Stimulated activated memory B cell treated with anti-CD40 and anti-IgM and Interleukin-4, amounts not matched to agents 10 μg/mL and 1 μg/mL and 100 μg/mL, for 72 hours (primary cell): Measurements from ENCODE around the gene PKD2L1.
A peak's percentile ranks its signal among the peaks of the same experiment; 100 is the strongest.

Experiments used
- ATAC-seq: fragments of 150-1000 bp; cut with Tn5 transposase; 2 replicates; pipeline ENCODE4 v1.10.0; 2021
- H3K27ac Mint-ChIP-seq: one replicate; pipeline ENCODE4 v1.8.0; 2022; ENCODE audit warnings: mild to moderate bottlenecking, mixed read lengths
- H3K27me3 Mint-ChIP-seq: one replicate; pipeline ENCODE4 v1.8.0; 2022; ENCODE audit warnings: mixed read lengths
- H3K36me3 Mint-ChIP-seq: one replicate; pipeline ENCODE4 v1.8.0; 2022; ENCODE audit warnings: mixed read lengths
- H3K4me1 Mint-ChIP-seq: one replicate; pipeline ENCODE4 v1.8.0; 2022; ENCODE audit warnings: mixed read lengths
- H3K4me3 Mint-ChIP-seq: one replicate; pipeline ENCODE4 v1.8.0; 2022; ENCODE audit warnings: mild to moderate bottlenecking, moderate library complexity, mixed read lengths
- H3K9me3 Mint-ChIP-seq: one replicate; pipeline ENCODE4 v1.8.0; 2022; ENCODE audit warnings: mixed read lengths

Gene PKD2L1

DNA sequence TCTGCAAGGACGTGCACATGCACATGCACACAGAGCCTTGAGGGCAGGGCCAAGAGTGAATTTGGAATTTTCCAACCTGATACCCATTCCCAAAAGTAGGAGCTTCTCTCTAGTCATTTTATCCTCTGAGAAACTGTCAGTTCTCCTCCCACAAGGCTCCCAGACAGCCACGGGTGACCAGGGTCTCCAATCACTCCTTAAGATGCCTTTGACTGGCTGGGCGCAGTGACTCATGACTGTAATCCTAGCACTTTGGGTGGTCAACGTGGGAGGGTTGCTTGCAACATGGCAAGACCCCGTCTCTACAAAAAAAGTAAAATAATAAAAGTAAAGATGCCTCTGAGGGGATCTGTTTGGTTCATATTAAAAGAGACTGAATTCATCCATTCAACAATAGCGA is 30.2 kb upstream of the PKD2L1 start:
- H3K27me3 Mint-ChIP-seq: no peaks in the 10 kb centered on the region
- H3K36me3 Mint-ChIP-seq: peaks cover 79% of the 10 kb centered on the region
- no peak overlapping the region for H3K27ac Mint-ChIP-seq
- H3K4me3 Mint-ChIP-seq: no peak overlapping the region
- no peaks in the 10 kb centered on the region for H3K4me1 Mint-ChIP-seq
- ATAC-seq: no peak
- no peaks in the 10 kb centered on the region for H3K9me3 Mint-ChIP-seq

DNA sequence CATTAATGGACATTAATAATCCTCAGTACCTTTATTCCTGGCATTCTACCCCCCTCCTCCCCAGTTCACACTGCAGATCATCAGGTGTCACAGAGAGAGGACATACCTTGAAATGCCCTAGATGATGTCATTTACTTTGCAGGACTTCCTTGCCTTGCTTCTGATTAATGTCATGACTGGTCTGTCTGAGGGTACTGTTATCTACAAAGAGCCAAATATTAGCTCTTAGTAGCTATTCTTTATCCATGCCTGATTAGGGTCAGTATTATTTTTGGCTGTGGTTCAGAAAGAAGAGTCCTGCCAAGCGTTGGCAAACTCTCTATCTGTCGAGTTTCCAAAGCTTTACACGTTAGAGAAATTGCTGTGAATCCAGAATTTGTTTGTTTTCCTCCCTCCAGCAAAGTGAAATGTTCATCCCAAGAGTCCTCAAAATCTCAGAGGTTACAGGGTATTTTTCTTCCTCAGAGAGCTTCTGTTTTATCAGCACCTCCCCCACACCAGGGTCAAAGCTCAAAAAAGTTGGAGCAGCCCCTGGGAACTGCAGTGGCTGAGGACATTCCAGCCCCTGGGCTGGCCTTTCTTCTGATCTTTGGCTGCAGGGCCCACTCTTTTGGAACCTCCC is 29.6 kb upstream of the PKD2L1 start:
- peaks cover 82% of the 10 kb centered on the region for H3K36me3 Mint-ChIP-seq
- ATAC-seq: no peak
- no peak overlapping the region for H3K4me3 Mint-ChIP-seq

DNA sequence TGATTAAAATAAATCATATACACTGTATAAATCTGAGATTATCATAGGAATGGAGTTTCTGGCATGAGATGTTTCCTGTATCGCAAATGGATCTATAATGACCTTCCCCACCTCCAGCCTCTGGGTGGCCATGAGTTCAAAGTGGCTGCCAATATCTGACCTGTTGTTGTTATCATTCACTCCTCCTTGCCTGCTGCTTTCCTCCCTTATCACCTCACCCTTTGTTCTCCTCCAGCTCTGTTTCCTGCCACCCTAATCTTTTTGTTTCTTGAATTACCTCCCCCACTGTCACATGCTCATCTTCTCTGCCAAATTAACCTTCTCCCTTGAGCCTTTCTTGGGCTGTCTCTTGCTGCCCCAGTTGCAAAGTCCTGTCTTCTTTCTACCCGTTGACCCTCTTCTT is 29.0 kb upstream of the PKD2L1 start:
- no peak overlapping the region for H3K27ac Mint-ChIP-seq
- no peak for ATAC-seq
- no peaks in the 10 kb centered on the region for H3K9me3 Mint-ChIP-seq
- peaks cover 84% of the 10 kb centered on the region for H3K36me3 Mint-ChIP-seq
- H3K27me3 Mint-ChIP-seq: no peaks in the 10 kb centered on the region
- H3K4me3 Mint-ChIP-seq: no peak overlapping the region
- no peaks in the 10 kb centered on the region for H3K4me1 Mint-ChIP-seq

More for the DNA sequence above, 29.6 kb upstream of the PKD2L1 start:
- Mint-ChIP-seq H3K4me1 (no peaks in the 10 kb centered on the region), H3K27ac (no peak overlapping the region), H3K27me3 (no peaks in the 10 kb centered on the region), H3K9me3 (no peaks in the 10 kb centered on the region)

DNA sequence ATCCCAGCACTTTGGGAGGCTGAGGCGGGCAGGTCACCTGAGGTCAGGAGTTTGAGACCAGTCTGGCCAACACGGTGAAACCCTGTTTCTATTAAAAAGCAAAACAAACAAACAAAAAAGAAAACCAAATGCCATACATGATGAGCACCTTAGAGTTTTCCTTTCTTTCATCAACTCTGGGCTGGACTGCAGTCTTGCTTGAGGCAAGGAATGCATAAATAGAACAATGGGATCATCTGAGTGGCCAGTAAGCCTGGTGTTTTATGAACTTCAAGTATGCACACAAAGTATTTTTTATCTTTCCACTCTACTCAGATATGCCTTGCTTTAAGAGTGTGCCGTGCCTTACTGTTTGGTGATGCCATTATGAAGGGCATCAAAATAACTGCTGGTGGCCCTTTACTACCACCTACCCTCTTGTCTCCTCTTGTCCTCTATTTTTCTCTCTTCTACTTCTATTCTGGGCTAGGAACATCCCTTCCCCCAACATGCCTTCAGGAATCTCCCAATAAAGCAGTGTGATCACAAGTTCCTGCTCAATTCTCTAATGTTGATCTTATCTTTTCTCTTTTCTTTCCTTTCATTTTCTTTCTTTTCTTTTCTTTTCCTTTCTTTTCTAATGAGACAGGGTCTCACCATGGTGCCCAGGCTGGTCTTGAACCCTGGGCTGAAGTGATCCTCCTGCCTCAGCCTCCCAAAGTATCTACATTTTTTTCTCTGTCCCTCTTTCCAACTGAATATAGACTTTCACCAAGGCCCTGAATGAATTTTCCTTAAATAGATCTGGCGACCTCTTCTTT is 27.2 kb upstream of the PKD2L1 start:
- H3K27ac Mint-ChIP-seq: no peak overlapping the region
- H3K4me1 Mint-ChIP-seq: no peaks in the 10 kb centered on the region
- H3K9me3 Mint-ChIP-seq: no peaks in the 10 kb centered on the region
- no peak for ATAC-seq
- H3K27me3 Mint-ChIP-seq: no peaks in the 10 kb centered on the region
- H3K36me3 Mint-ChIP-seq: peaks cover 84% of the 10 kb centered on the region
- H3K4me3 Mint-ChIP-seq: no peak overlapping the region

DNA sequence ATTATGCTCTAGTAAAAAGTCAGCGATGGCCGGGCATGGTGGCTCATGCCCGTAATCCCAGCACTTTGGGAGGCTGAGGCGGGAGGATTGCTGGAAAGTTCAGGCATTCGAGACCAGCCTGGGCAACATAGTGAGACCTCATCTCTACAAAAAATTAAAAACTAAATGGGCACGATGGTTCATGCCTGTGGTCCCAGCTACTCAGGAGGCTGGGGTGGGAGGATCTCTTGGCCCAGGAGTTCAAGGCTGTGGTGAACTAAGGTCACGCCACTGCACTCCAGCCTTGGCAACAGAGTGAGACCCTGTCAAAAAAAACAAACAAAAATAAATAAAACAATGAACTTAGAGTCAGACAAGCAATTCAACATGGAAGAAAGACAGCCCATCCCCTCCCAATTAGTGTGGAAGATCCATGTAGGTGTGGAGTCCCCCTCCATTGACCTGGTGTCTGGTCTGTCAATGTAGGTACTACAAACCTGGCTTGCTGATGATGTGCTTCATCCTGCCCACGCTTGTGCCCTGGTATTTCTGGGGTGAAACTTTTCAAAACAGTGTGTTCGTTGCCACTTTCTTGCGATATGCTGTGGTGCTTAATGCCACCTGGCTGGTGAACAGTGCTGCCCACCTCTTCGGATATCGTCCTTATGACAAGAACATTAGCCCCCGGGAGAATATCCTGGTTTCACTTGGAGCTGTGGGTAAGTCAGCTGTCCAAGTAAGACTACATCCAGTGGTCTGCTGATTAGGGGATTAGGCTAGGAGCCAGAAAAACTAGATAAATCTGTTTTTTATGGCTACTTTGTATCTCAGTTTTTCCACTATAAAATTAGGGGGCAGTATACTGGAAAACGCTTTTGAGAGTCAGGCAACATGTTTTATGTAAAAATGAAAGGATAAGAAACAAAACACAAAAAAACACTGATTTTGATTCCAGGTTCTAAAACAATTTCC is 26.3 kb upstream of the PKD2L1 start:
- H3K36me3 Mint-ChIP-seq: peaks cover 82% of the 10 kb centered on the region
- no peak overlapping the region for H3K27ac Mint-ChIP-seq
- no peaks in the 10 kb centered on the region for H3K4me1 Mint-ChIP-seq
- no peak overlapping the region for H3K4me3 Mint-ChIP-seq
- no peak for ATAC-seq
- no peaks in the 10 kb centered on the region for H3K9me3 Mint-ChIP-seq
- H3K27me3 Mint-ChIP-seq: no peaks in the 10 kb centered on the region

DNA sequence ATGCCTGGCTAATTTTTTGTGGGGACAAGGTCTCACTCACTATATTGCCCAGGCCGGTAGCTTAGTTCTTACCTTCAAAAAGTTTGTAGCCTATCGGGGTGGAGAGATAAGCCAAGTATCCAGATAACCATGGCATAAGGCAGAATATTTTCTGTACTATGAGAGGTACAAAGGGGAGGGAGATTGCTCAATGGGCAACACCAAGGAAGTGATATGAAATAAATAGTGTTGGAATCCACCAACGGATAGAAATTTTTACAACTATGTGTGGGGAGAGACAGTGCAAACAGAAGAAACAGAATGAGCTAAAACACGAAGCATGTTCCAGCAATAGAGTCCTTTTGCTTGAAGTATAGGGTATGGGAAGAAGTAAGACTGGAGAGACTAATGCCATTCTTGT is 25.1 kb upstream of the PKD2L1 start:
- no peaks in the 10 kb centered on the region for H3K27me3 Mint-ChIP-seq
- no peaks in the 10 kb centered on the region for H3K9me3 Mint-ChIP-seq
- H3K36me3 Mint-ChIP-seq: peaks cover 79% of the 10 kb centered on the region
- H3K4me1 Mint-ChIP-seq: peaks cover 6% of the 10 kb centered on the region
- no peak overlapping the region for H3K4me3 Mint-ChIP-seq
- ATAC-seq: no peak
- no peak overlapping the region for H3K27ac Mint-ChIP-seq

DNA sequence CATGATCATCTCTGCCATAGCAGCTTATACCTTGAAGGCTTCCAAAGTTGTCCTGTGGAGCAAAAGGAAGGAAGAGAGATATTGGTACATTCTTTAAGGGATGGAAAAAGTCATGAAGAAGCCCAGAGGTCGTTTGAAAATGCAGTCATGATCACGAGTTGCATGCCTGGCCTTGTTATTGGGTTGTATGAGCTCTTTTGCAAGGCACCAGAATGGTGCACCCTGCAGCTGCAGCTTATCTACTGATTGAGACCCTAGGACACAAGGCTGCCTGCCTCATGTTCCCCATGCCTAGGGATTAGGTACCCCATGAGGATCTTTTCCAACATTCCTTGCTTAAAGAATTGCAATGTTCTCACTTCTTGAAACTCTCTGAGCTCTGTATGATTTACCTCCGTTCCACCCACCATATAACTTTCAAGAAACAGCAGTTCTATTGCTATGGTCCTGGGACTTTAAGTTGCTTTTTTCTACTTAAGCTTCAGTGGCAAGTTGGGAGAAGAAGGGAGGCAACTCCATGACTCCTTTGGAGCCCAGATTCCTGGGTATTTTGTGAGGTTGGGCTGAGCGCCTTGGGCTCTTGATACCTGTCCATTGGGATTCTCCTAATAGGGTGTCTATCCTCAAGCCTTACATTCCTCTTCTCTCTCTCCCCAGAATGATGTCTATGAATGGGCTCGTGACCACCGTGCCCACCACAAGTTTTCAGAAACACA is 23.9 kb upstream of the PKD2L1 start:
- ATAC-seq: no peak
- H3K4me3 Mint-ChIP-seq: no peak overlapping the region
- peaks cover 78% of the 10 kb centered on the region for H3K36me3 Mint-ChIP-seq
- H3K9me3 Mint-ChIP-seq: no peaks in the 10 kb centered on the region
- no peak overlapping the region for H3K27ac Mint-ChIP-seq
- no peaks in the 10 kb centered on the region for H3K27me3 Mint-ChIP-seq
- peaks cover 12% of the 10 kb centered on the region for H3K4me1 Mint-ChIP-seq

DNA sequence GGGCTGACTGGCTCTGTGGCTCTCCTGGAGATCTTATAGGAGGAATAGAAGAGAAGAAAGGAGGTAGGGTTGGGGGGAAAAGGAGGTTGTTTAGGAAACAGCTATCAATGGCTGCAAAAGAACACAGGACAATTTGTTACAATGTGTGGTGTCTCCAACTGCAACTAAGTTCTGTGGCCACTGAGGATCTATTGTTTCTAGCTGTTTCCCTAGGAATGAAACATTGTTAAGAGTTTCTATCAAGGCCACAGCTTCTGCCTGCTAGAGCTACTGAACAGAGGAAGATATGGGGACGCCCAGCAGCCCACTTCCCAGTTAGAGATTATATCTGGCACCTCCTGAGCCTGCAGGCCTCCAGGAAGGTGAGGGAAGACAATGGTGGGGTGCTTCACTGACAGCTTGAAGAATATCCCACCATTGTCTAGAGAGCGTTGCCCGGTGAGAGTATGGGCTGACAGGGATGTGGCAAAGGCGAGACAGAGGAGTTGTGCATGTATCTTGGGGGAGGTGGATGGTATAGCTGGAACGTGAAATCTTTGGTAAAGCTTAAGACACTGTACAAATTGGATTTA is 21.0 kb upstream of the PKD2L1 start:
- Mint-ChIP-seq H3K27ac (no peak overlapping the region), H3K27me3 (no peaks in the 10 kb centered on the region), H3K9me3 (no peaks in the 10 kb centered on the region), H3K4me1 (peaks cover 35% of the 10 kb centered on the region), H3K36me3 (peaks cover 77% of the 10 kb centered on the region), H3K4me3 (no peak overlapping the region)
- ATAC-seq: no peak

DNA sequence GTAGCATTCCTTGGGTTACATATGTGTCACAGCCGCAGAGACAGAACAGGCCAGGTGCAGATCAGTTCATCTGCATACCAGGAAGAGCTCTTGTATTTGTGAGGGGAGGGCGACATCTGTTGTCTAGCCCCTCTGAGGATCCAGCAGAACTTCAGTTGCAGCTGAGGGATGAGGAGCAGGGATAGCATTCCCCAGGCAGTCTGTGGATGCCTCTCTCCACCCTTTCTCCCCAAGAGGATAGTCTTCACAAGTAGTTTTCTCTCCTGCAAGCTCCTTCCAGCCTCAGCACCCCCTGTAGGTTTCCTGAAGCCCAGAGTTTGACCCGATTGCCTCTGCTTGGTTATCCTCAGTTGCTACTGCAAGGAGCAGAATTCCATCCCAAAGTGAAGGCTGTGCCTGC is 19.6 kb upstream of the PKD2L1 start:
- Mint-ChIP-seq H3K4me1 (peaks cover 41% of the 10 kb centered on the region), H3K27me3 (no peaks in the 10 kb centered on the region), H3K4me3 (no peak overlapping the region), H3K27ac (no peak overlapping the region), H3K36me3 (peaks cover 64% of the 10 kb centered on the region), H3K9me3 (no peaks in the 10 kb centered on the region)
- no peak for ATAC-seq

DNA sequence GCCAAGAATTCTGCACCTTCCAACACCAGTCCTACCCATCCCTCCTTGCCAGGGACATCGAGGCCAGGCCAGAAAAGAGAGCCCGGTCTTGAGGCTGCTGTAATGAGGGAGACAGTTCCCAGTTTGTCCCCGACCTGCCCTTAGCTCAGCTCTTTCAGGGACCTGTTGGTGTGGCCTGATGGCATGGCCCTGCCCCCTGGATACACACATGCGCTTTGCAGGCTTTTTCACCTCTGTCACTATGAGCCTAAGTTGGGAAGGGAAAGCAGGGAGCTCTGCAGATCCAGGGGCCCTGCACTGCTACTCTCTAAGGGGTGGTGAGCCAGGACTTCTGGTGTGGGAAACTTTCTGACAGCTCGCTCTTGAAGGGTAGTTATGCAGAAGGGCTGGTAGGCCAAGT is 19.1 kb upstream of the PKD2L1 start:
- no peaks in the 10 kb centered on the region for H3K27me3 Mint-ChIP-seq
- no peaks in the 10 kb centered on the region for H3K9me3 Mint-ChIP-seq
- H3K4me3 Mint-ChIP-seq: peak overlapping the region; percentile 35
- H3K36me3 Mint-ChIP-seq: peaks cover 58% of the 10 kb centered on the region
- H3K4me1 Mint-ChIP-seq: peaks cover 41% of the 10 kb centered on the region
- no peak for ATAC-seq
- no peak overlapping the region for H3K27ac Mint-ChIP-seq

DNA sequence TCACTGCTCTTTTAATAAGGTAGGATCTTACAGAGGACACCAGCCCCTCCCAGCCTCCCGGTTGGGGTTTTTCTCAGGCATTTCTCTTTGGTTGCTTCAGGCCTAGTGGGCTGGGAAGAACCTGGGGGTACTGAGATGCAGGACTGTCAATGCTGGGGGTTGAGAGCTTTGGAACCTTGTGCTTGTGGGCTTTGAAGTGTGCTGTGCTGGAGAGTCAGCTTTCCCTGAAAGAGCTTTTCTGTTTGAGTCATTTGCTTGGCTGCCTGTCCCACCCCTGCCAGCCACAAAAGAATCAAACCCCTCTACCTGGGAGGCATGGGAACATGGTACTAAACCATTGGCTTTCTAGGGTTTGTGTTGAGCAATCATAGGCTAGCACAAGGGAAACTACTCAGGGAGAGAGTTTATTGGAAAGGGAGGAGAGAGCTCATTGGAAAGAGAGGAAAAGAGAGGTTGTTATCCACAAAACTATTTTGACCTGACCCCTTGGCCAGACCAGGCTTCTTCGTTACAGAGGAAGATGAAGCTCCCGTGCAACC is 18.4 kb upstream of the PKD2L1 start:
- Mint-ChIP-seq H3K27me3 (no peaks in the 10 kb centered on the region), H3K27ac (peak overlapping the region; percentile 82), H3K9me3 (no peaks in the 10 kb centered on the region), H3K36me3 (peaks cover 52% of the 10 kb centered on the region), H3K4me3 (peak overlapping the region; percentile 91), H3K4me1 (peaks cover 41% of the 10 kb centered on the region)
- no peak for ATAC-seq

DNA sequence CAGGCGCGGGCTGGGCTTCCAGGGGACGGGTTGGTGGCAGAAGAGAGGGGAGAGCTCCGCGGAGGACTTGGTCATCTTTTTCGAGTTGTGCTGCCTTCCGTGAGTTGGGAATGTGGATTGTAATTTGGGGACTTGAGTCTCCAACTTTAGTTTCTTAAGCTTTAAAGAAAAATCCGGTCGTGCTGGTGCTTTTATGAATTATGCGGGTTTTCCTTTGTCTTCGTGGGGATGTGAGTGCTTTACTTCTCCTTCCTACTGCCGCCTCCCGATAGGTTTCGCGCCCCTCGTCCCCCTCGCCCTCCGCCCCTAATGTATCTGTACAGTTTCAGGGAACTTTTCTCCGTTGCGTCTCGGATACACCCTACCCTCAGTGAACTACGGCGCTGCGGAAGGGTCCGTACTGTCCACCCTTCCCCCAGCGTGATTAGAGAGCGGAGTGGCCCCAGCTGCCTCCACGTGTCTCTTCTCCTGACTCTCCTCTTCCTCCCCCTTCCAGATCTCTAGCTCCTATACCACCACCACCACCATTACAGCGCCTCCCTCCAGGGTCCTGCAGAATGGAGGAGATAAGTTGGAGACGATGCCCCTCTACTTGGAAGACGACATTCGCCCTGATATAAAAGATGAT is 17.7 kb upstream of the PKD2L1 start:
- ATAC-seq: no peak

DNA sequence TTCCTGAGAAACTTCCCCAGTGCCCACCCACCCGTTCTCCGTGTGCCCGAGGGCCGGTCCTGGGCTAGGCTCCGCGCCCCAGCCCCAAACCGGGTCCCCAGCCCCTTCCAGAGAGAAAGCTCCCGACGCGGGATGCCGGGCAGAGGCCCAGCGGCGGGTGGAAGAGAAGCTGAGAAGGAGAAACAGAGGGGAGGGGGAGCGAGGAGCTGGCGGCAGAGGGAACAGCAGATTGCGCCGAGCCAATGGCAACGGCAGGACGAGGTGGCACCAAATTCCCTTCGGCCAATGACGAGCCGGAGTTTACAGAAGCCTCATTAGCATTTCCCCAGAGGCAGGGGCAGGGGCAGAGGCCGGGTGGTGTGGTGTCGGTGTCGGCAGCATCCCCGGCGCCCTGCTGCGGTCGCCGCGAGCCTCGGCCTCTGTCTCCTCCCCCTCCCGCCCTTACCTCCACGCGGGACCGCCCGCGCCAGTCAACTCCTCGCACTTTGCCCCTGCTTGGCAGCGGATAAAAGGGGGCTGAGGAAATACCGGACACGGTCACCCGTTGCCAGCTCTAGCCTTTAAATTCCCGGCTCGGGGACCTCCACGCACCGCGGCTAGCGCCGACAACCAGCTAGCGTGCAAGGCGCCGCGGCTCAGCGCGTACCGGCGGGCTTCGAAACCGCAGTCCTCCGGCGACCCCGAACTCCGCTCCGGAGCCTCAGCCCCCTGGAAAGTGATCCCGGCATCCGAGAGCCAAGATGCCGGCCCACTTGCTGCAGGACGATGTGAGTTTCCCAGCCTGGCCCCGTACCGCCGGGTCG is 16.9 kb upstream of the PKD2L1 start, which contains the start of gene SCD:
Gene SCD, plus strand, starts transcription at position 469 of the 803 bp plus-strand sequence. Its CDS starts 272 bp downstream, at position 741.
- Mint-ChIP-seq H3K36me3 (peaks cover 37% of the 10 kb centered on the region), H3K27me3 (no peaks in the 10 kb centered on the region), H3K4me1 (peaks cover 41% of the 10 kb centered on the region), H3K9me3 (no peaks in the 10 kb centered on the region), H3K4me3 (peak within 1 kb of the TSS; percentile 91), H3K27ac (peak within 1 kb of the TSS; percentile 82)
- peak; percentile 97 for ATAC-seq

More for the DNA sequence above, 17.7 kb upstream of the PKD2L1 start:
- peaks cover 44% of the 10 kb centered on the region for H3K36me3 Mint-ChIP-seq
- no peaks in the 10 kb centered on the region for H3K27me3 Mint-ChIP-seq
- H3K9me3 Mint-ChIP-seq: no peaks in the 10 kb centered on the region
- H3K27ac Mint-ChIP-seq: peak overlapping the region; percentile 82
- peak overlapping the region; percentile 91 for H3K4me3 Mint-ChIP-seq
- peaks cover 41% of the 10 kb centered on the region for H3K4me1 Mint-ChIP-seq
